ENCODE measurements around the gene CAVIN2.

GRCh38 chr2:191818725-191819350 lies 28.1 kb downstream of the CAVIN2 start:
- TF ChIP-seq, protein P1, sequence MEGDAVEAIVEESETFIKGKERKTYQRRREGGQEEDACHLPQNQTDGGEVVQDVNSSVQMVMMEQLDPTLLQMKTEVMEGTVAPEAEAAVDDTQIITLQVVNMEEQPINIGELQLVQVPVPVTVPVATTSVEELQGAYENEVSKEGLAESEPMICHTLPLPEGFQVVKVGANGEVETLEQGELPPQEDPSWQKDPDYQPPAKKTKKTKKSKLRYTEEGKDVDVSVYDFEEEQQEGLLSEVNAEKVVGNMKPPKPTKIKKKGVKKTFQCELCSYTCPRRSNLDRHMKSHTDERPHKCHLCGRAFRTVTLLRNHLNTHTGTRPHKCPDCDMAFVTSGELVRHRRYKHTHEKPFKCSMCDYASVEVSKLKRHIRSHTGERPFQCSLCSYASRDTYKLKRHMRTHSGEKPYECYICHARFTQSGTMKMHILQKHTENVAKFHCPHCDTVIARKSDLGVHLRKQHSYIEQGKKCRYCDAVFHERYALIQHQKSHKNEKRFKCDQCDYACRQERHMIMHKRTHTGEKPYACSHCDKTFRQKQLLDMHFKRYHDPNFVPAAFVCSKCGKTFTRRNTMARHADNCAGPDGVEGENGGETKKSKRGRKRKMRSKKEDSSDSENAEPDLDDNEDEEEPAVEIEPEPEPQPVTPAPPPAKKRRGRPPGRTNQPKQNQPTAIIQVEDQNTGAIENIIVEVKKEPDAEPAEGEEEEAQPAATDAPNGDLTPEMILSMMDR (IDR thresholded peaks at IDR 0.05), result no peak
- no peak for TF ChIP-seq POLR2A (IDR thresholded peaks at IDR 0.05)

All from body of pancreas (tissue), 4 donors.